Endothelial cell of umbilical vein (primary cell): ENCODE measurements around the gene HMBS.

Source experiments
- CTCF ChIP-seq, 2 donors: IDR thresholded peaks; 1 replicate in 1 of 2; 2 replicates in 1 of 2; pipeline ENCODE4 v1.5.1; 2011; ENCODE audit warnings: low read length in 2 of 2, mild to moderate bottlenecking in 2 of 2, moderate library complexity in 2 of 2, control low read depth in 1 of 2, inconsistent platforms in 1 of 2, low read depth in 1 of 2; ENCODE audit not compliant: insufficient read depth in 1 of 2; ENCODE audit errors: extremely low read depth in 1 of 2
- EZH2 ChIP-seq: IDR thresholded peaks from 2 replicates; pipeline ENCODE4 v1.6.1; 2012; ENCODE audit warnings: borderline replicate concordance, low read depth, mild to moderate bottlenecking, moderate library complexity, low read length, inconsistent platforms; ENCODE audit not compliant: severe bottlenecking
- FOS ChIP-seq: IDR thresholded peaks from 2 replicates; pipeline ENCODE4 v1.6.1; 2011; ENCODE audit warnings: mild to moderate bottlenecking, low read length, moderate library complexity, borderline replicate concordance; ENCODE audit not compliant: insufficient read depth
- GATA2 ChIP-seq: IDR thresholded peaks from 2 replicates; pipeline ENCODE4 v1.7.0; 2011; ENCODE audit warnings: low read depth, mild to moderate bottlenecking, moderate library complexity, mixed read lengths, low read length; ENCODE audit not compliant: insufficient read length, insufficient read depth
- JUN ChIP-seq: IDR thresholded peaks from 2 replicates; pipeline ENCODE4 v1.6.1; 2011; ENCODE audit warnings: borderline replicate concordance, low read depth; ENCODE audit not compliant: insufficient read length, insufficient read depth
- MAX ChIP-seq: IDR thresholded peaks from 2 replicates; pipeline ENCODE4 v1.6.1; 2011; ENCODE audit not compliant: insufficient read depth, insufficient read length
- MYC ChIP-seq: IDR thresholded peaks from one replicate; pipeline ENCODE4 v1.6.1; 2011; ENCODE audit warnings: mild to moderate bottlenecking, low read depth, low read length
- POLR2A ChIP-seq: IDR thresholded peaks from 2 replicates; pipeline ENCODE4 v1.6.1; 2012; ENCODE audit warnings: low read depth, mild to moderate bottlenecking, control low read depth, low read length
- POLR2AphosphoS5 ChIP-seq: IDR thresholded peaks from 2 replicates; pipeline ENCODE4 v1.6.1; 2012; ENCODE audit warnings: low read depth, mild to moderate bottlenecking, control low read depth, low read length, moderate library complexity; ENCODE audit not compliant: insufficient read depth

DNA sequence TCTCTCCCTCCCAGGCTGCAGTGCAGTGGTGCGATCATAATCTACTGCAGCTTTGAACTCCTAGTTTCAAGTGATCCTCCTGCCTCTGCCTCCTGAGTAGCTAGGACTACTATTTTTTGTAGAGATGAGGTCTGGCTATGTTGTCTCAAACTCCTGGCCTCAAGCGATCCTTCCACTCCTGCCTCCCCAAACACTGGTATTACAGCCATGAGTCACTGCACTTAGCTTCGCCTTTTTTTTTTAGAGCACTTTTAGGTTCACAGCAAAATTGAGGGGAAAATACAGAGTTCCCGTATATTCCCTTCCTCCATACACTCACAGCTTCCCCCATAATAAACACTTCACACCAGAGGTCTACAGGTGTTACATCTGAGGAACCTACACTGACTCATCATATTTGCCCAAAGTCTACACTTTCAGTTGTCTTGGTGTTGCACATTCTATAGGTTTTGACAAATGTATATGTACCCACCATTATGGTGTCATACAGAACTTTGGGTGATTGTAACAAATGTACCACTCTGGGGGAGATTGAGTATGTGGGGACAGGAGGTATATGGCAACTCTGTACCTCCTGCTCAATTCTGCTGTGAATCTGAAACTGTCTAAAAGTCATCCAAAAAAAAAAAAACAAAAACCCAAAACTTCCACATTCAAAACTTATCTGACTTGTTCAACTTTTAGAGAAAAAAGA, 42.7 kb upstream of the HMBS start:
- TF ChIP-seq POLR2A (no peak), CTCF (IDR thresholded peaks at IDR 0.05; ENCODE audit: extremely low read depth in 1 of 2, insufficient read depth in 1 of 2, low read depth in 1 of 2, low read length in 2 of 2) (no peak), POLR2AphosphoS5 (no peak), MAX (no peak), FOS (no peak), EZH2 (no peak), JUN (no peak), MYC (no peak), GATA2 (no peak)
